CD4-positive, alpha-beta T cell treated with Interleukin-17A for 4 hours (primary cell): ENCODE measurements around the gene TUBA1A.
"Not testable (repeated sequence)": the region's sequence is repeated elsewhere in the genome, so short reads cannot be mapped to it uniquely, and the experiment has no call there.

ENCODE experiments used
- DNase-seq: peaks from one replicate; pipeline ENCODE4 v3.0.0-alpha.2; 2020; ENCODE audit warnings: mixed read lengths

TUBA1A gene

DNA sequence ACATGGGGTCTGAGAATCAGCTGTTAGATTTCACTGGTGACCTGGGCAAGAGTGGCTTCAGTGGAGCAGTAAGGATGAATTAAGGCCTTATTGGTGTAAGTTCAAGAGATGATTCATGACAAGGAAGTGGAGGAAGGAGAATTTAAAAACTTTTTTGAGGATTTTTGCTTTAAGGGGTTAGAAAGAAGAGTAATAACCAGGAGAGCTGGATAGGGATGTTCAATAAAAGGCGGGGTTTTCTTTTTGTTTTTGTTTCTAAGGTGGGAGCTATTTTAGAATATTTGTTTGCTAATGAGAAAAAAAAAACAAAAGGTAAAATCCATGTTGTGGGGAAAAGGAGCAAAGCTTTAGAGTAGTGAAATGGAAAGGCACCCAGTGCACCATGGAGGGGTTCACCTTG, 42.5 kb downstream of the TUBA1A start:
- DNase-seq: no peak

DNA sequence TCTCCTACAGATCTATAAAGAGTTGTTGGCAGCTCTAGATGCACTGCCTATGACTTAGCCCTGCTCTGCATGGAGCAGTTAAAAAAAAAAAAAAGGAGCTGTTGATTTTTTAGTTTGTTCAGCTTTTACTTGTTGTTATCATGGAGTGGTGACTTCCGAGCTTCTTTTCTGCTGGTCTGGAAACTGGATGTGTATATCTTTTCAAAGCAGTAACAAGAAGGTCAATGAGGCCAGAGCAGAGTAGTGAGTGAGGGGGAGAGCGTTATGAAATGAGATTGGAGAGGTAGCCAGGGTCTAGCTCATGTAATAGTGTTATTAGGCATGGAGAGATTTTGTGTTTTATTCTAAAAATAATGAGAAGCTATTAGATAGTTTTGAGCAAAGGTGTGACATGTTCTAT, 44.5 kb downstream of the TUBA1A start:
- DNase-seq: no peak

DNA sequence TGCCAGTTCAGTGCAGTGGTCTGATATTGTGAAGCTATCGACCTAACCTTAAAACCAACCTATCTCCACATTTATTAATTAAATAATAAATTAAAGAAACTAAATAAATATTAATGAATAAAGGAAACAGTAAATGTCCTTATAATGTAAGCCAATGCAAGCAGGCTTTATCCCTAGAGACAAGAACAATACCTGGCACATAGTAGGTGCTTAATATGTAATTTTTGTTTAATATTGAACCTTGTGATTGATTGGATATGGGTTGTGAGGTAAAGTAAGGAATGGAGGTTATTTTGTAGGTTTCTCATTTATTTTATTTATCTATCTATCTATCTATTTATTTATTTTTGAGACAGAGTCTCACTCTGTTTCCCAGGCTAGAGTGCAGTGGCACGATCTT, 49.9 kb downstream of the TUBA1A start:
- no peak for DNase-seq

DNA sequence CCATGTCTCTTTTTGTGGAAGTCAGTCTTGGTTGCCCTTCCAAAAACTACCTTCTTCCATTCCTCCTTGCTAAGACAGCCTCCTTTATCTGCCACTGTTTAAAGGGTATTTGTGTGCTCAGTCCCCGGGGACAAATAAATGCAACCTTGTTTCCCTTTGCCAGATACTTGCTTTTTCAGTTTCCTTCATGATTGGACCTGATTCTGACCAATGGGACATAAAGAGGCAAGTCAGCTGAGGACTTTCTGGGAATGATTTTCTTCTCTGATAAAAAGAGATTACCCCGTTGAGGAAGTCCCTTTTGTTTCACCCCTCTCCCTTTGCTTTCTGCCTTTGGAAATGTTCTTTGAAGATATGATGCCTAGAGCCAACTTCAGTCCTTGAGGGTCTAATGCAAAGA, 50.3 kb downstream of the TUBA1A start:
- no peak for DNase-seq

DNA sequence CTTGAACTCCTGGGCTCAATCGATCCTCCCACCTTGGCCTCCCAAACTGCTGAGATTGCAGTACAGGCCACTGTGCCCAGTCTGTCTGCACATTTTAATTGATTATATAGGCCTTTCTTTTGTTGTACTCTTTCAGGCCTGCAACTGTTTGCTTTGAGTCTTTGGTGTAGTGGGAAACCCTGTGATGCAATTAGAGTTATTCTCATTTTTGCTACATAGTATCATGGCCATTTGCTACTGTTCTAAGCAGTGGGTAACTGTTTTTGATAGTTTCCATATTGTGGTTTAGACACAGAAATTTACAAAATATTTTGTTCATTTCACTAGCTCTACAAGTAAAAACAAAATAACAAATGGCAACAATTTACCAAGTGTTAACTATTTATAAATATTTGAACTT, 51.4 kb downstream of the TUBA1A start:
- no peak for DNase-seq

DNA sequence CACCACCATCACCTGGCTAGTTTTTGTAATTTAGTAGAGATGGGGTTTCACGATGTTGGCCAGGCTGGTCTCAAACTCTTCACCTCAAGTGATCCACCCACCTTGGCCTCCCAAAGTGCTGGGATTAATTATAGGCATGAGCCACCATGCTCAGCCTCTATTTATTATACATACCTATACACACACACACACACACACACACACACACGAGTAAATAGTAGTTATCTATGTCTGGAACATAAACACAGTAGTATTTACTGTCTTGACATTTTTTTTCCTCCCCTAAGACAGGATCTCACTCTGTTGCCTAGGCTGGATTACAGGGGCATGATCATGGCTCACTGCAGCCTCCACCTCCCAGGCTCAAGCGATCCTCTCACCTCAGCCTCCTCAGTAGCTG, 51.9 kb downstream of the TUBA1A start:
- DNase-seq: not testable (repeated sequence)
